ENCODE measurements around the gene TTC31. TPM values are rescaled to one million over a fixed set of nuclear protein-coding genes. Genes with fewer than 3 reads are reported as not detected.
"Not testable (repeated sequence)": the region's sequence is repeated elsewhere in the genome, so short reads cannot be mapped to it uniquely, and the experiment has no call there.

TTC31 gene
- total and polyA plus RNA-seq, 4 donors, result 5.6 to 21.8 (median 18.3) TPM

- DNase-seq (ENCODE audit: low read depth in 4 of 6, low spot score in 6 of 6), result no peak
- peaks cover 25% of the 10 kb centered on the region for H3K36me3 ChIP-seq (ENCODE audit: control insufficient read depth, insufficient read depth, low read length)
- H3K4me3 ChIP-seq (ENCODE audit: low read depth, low read length), result peak overlapping the region; percentile 81
- no peaks in the 10 kb centered on the region for H3K9me3 ChIP-seq (ENCODE audit: control insufficient read depth, insufficient read depth, low read length)
- H3K27ac ChIP-seq (ENCODE audit: low read depth, low read length), result no peak overlapping the region
- no peaks in the 10 kb centered on the region for H3K27me3 ChIP-seq (ENCODE audit: control insufficient read depth, insufficient read depth, low read length)
- 10% methylated on average over 11 of the region's 13 CpGs for WGBS (ENCODE audit: insufficient coverage)
- peaks cover 15% of the 10 kb centered on the region for H3K4me1 ChIP-seq (ENCODE audit: control insufficient read depth, insufficient read depth, low read length)
Observed at GRCh38 chr2:74464406-74464805, 18.5 kb upstream of the TTC31 start.

GRCh38 chr2:74470742-74471141, 12.1 kb upstream of the TTC31 start:
- not testable (repeated sequence) for H3K9me3 ChIP-seq (ENCODE audit: control insufficient read depth, insufficient read depth, low read length); H3K4me3 ChIP-seq (ENCODE audit: low read depth, low read length); H3K27ac ChIP-seq (ENCODE audit: low read depth, low read length); H3K27me3 ChIP-seq (ENCODE audit: control insufficient read depth, insufficient read depth, low read length); DNase-seq (ENCODE audit: low read depth in 4 of 6, low spot score in 6 of 6)
- 98% methylated on average over 9 of the region's 12 CpGs for WGBS (ENCODE audit: insufficient coverage)
- Histone ChIP-seq H3K36me3 (ENCODE audit: control insufficient read depth, insufficient read depth, low read length) (peaks cover 30% of the 10 kb centered on the region), H3K4me1 (ENCODE audit: control insufficient read depth, insufficient read depth, low read length) (peaks cover 26% of the 10 kb centered on the region)

- Histone ChIP-seq H3K9me3 (ENCODE audit: control insufficient read depth, insufficient read depth, low read length) (no peaks in the 10 kb centered on the region), H3K27ac (ENCODE audit: low read depth, low read length) (peak overlapping the region; percentile 95), H3K4me3 (ENCODE audit: low read depth, low read length) (peak overlapping the region; percentile 76), H3K36me3 (ENCODE audit: control insufficient read depth, insufficient read depth, low read length) (peaks cover 32% of the 10 kb centered on the region), H3K27me3 (ENCODE audit: control insufficient read depth, insufficient read depth, low read length) (no peaks in the 10 kb centered on the region), H3K4me1 (ENCODE audit: control insufficient read depth, insufficient read depth, low read length) (peaks cover 26% of the 10 kb centered on the region)
- WGBS (ENCODE audit: insufficient coverage), result 62% methylated on average over 6 of the region's 16 CpGs
- no peak for DNase-seq (ENCODE audit: low read depth in 4 of 6, low spot score in 6 of 6)
Observed at GRCh38 chr2:74471332-74472065, 11.4 kb upstream of the TTC31 start.

GRCh38 chr2:74472086-74472944, 10.6 kb upstream of the TTC31 start, which contains the start of gene MRPL53:
Gene MRPL53, minus strand, starts transcription at chr2:74472680. Its CDS starts 20 bp downstream, at chr2:74472660.
- DNase-seq (ENCODE audit: low read depth in 4 of 6, low spot score in 6 of 6), result peak; percentile 93 to 99 (median 96)
- H3K9me3 ChIP-seq (ENCODE audit: control insufficient read depth, insufficient read depth, low read length), result no peaks in the 10 kb centered on the region
- peaks cover 26% of the 10 kb centered on the region for H3K4me1 ChIP-seq (ENCODE audit: control insufficient read depth, insufficient read depth, low read length)
- peaks cover 40% of the 10 kb centered on the region for H3K36me3 ChIP-seq (ENCODE audit: control insufficient read depth, insufficient read depth, low read length)
- H3K27me3 ChIP-seq (ENCODE audit: control insufficient read depth, insufficient read depth, low read length), result no peaks in the 10 kb centered on the region
- under 1% methylated on average over 60 of the region's 66 CpGs for WGBS (ENCODE audit: insufficient coverage)
- H3K27ac ChIP-seq (ENCODE audit: low read depth, low read length), result peak within 1 kb of the TSS; percentile 95
- peak within 1 kb of the TSS; percentile 76 for H3K4me3 ChIP-seq (ENCODE audit: low read depth, low read length)

- Histone ChIP-seq H3K27ac (ENCODE audit: low read depth, low read length) (peak overlapping the region; percentile 95), H3K9me3 (ENCODE audit: control insufficient read depth, insufficient read depth, low read length) (no peaks in the 10 kb centered on the region), H3K4me3 (ENCODE audit: low read depth, low read length) (peak overlapping the region; percentile 76), H3K4me1 (ENCODE audit: control insufficient read depth, insufficient read depth, low read length) (peaks cover 26% of the 10 kb centered on the region), H3K36me3 (ENCODE audit: control insufficient read depth, insufficient read depth, low read length) (peaks cover 44% of the 10 kb centered on the region), H3K27me3 (ENCODE audit: control insufficient read depth, insufficient read depth, low read length) (no peaks in the 10 kb centered on the region)
- no peak for DNase-seq (ENCODE audit: low read depth in 4 of 6, low spot score in 6 of 6)
- 11% methylated on average over 5 of the region's 7 CpGs for WGBS (ENCODE audit: insufficient coverage)
Observed at GRCh38 chr2:74472945-74473258, 10.0 kb upstream of the TTC31 start.

DNA sequence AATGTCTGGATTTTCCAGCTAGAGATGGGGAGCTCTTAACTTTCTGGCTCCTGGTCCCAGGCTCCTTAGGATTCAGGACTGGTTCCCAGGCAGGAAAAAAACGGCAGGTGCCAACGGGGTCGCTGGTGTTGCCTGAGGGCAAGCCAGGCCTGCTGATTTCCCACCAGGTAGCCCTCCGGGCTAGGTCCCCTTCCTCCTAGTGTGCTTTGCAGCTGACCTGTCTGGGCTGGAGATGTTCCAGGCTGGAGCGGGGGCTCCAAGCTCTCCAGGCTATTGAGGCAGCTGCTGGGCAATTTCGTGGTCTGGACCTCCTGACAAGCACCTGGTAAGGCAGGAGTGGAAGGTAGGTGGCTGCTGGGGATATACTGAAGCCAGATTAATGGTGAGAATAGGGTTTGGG, 8.4 kb upstream of the TTC31 start:
- H3K4me3 ChIP-seq (ENCODE audit: low read depth, low read length), result no peak overlapping the region
- H3K4me1 ChIP-seq (ENCODE audit: control insufficient read depth, insufficient read depth, low read length), result peaks cover 26% of the 10 kb centered on the region
- H3K9me3 ChIP-seq (ENCODE audit: control insufficient read depth, insufficient read depth, low read length), result no peaks in the 10 kb centered on the region
- peaks cover 52% of the 10 kb centered on the region for H3K36me3 ChIP-seq (ENCODE audit: control insufficient read depth, insufficient read depth, low read length)
- WGBS (ENCODE audit: insufficient coverage), result 98% methylated on average over 6 of the region's 6 CpGs
- DNase-seq (ENCODE audit: low read depth in 4 of 6, low spot score in 6 of 6), result no peak
- H3K27ac ChIP-seq (ENCODE audit: low read depth, low read length), result no peak overlapping the region
- no peaks in the 10 kb centered on the region for H3K27me3 ChIP-seq (ENCODE audit: control insufficient read depth, insufficient read depth, low read length)

DNA sequence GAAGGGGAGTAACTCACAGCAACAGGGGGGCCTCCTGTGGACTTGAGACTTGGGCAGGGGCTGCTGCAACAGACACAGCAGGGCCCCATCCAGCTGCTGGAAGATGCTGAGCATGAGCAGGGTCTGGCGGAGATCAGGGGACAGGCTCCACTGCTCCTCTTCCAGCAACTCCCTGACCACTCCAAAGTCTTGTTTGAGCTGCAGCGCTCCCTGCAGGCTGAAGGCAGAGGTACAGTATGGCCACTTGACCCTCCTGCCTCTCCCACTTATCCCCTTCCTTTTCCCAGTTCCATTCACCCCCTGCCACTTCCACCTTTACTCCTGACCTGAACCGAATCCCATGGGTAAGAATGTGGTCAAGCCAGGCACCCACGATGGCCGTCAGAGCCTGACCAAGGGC, 8.0 kb upstream of the TTC31 start:
- Histone ChIP-seq H3K4me3 (ENCODE audit: low read depth, low read length) (no peak overlapping the region), H3K9me3 (ENCODE audit: control insufficient read depth, insufficient read depth, low read length) (no peaks in the 10 kb centered on the region), H3K36me3 (ENCODE audit: control insufficient read depth, insufficient read depth, low read length) (peaks cover 55% of the 10 kb centered on the region), H3K4me1 (ENCODE audit: control insufficient read depth, insufficient read depth, low read length) (peaks cover 26% of the 10 kb centered on the region), H3K27ac (ENCODE audit: low read depth, low read length) (no peak overlapping the region), H3K27me3 (ENCODE audit: control insufficient read depth, insufficient read depth, low read length) (no peaks in the 10 kb centered on the region)
- WGBS (ENCODE audit: insufficient coverage), result 77% methylated on average over 3 of the region's 5 CpGs
- DNase-seq (ENCODE audit: low read depth in 4 of 6, low spot score in 6 of 6), result no peak

GRCh38 chr2:74481431-74481830, 1.4 kb upstream of the TTC31 start:
- no peak for DNase-seq (ENCODE audit: low read depth in 4 of 6, low spot score in 6 of 6)
- Histone ChIP-seq H3K36me3 (ENCODE audit: control insufficient read depth, insufficient read depth, low read length) (peaks cover 52% of the 10 kb centered on the region), H3K4me1 (ENCODE audit: control insufficient read depth, insufficient read depth, low read length) (peaks cover 29% of the 10 kb centered on the region), H3K4me3 (ENCODE audit: low read depth, low read length) (peak overlapping the region; percentile 91), H3K9me3 (ENCODE audit: control insufficient read depth, insufficient read depth, low read length) (no peaks in the 10 kb centered on the region), H3K27me3 (ENCODE audit: control insufficient read depth, insufficient read depth, low read length) (no peaks in the 10 kb centered on the region), H3K27ac (ENCODE audit: low read depth, low read length) (no peak overlapping the region)
- WGBS (ENCODE audit: insufficient coverage), result 44% methylated on average over 2 of the region's 3 CpGs

DNA sequence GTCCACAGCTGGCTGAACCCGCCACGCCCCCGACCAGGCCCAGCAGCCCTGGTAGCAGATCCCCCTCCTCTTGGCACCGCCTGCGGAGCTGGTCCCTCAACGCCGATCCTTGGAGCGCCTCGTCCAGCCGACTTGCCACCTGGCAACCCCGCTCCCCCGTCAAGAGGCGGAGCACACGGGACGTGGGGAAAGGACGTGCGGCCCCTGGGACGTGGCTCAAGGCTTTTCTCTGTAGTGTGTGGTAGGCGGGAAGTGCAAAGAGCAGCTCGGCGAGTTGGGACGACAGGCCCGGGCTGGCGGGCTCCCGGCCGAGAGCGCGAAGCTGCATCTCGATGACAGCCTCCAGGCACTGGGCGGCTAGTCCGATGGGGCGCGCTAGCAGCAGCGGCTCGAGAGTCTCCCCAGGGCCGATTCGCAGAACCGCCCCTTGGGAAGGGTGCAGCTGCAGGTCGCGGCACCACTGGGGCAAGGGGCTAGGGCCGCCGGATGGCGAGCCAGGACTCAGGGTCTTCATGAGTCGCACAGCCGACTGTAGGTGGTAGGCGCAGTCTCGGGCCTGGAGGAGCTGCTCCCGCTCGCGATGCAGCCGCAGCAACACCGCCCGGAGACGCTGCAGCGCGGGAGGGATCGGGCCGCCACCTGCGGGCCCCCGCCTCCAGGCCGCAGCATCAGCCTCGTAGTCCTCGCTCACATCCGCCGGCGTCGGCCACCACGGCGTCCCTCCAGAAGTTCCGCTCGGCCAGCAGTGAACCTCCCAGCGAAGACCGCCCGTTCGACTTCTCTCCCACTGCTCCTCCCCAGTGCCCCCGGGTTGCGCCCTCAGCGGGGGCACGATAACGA, 700 bp upstream of the TTC31 start:
- H3K27me3 ChIP-seq (ENCODE audit: control insufficient read depth, insufficient read depth, low read length), result no peaks in the 10 kb centered on the region
- peak overlapping the region; percentile 93 for H3K27ac ChIP-seq (ENCODE audit: low read depth, low read length)
- under 1% methylated on average over 80 of the region's 80 CpGs for WGBS (ENCODE audit: insufficient coverage)
- H3K9me3 ChIP-seq (ENCODE audit: control insufficient read depth, insufficient read depth, low read length), result no peaks in the 10 kb centered on the region
- H3K4me1 ChIP-seq (ENCODE audit: control insufficient read depth, insufficient read depth, low read length), result peaks cover 29% of the 10 kb centered on the region
- H3K36me3 ChIP-seq (ENCODE audit: control insufficient read depth, insufficient read depth, low read length), result peaks cover 51% of the 10 kb centered on the region
- no peak for DNase-seq (ENCODE audit: low read depth in 4 of 6, low spot score in 6 of 6)
- H3K4me3 ChIP-seq (ENCODE audit: low read depth, low read length), result peak overlapping the region; percentile 91
